ENCODE results near the gene CETN3. TPM values are rescaled to one million over a fixed set of nuclear protein-coding genes. Genes with fewer than 3 reads are reported as not detected.

CETN3 gene
- total and polyA plus RNA-seq, 2 of the 13 experiments (the other 11 are each of a cell fraction or from before 2014, with no cell fraction given): 15.4 to 71.5 TPM

GRCh38 chr5:90355635-90356034 lies 53.9 kb downstream of the CETN3 start:
- Histone ChIP-seq H3K36me3 (replicated peaks in 1 of 2; ENCODE audit: control insufficient read depth in 1 of 2, insufficient read depth in 2 of 2, low read length in 2 of 2) (no peaks in the 10 kb centered on the region), H2AFZ (ENCODE audit: low read length) (no peak overlapping the region), H3K4me3 (replicated peaks in 1 of 3; ENCODE audit: insufficient read depth in 1 of 3, low read depth in 2 of 3, low read length in 3 of 3) (no peak overlapping the region), H3K9me3 (ENCODE audit: low read length) (no peaks in the 10 kb centered on the region), H3K79me2 (ENCODE audit: insufficient read depth, low read length) (no peaks in the 10 kb centered on the region), H3K27ac (ENCODE audit: extremely low read length, insufficient read depth, low read length) (no peak overlapping the region), H3K9ac (ENCODE audit: insufficient read depth, low read depth, low read length) (no peak overlapping the region), H3K4me1 (ENCODE audit: insufficient read depth, low read length) (no peaks in the 10 kb centered on the region), H4K20me1 (ENCODE audit: insufficient read depth, low read length) (no peaks in the 10 kb centered on the region), H3K4me2 (ENCODE audit: low read depth, low read length) (no peak overlapping the region), H3K27me3 (ENCODE audit: control insufficient read depth in 1 of 2, insufficient read depth in 2 of 2, low read length in 2 of 2) (no peaks in the 10 kb centered on the region)
- intact Hi-C loops (cut with micrococcal nuclease; ENCODE audit: unreplicated experiment): no loop called here
- no peak for ATAC-seq
- FAIRE-seq: no peak
- BruUV-seq (replicated peaks): no TSS peak
- ChIA-PET POLR2A (no interaction called here), CTCF (ENCODE audit: low intra/inter-chr PET ratio, low total read pairs) (no interaction called here)
- 8% methylated on average over 1 of the region's 1 CpG for WGBS (ENCODE audit: low lambda C conversion rate)
- in situ Hi-C loops (cut with HindIII; ENCODE audit: extremely low pct_ligation_motif_present, low pct_unique_long_range_greater_than_20kb): no loop called here
- DNase-seq (ENCODE audit: low spot score): no peak
- TF ChIP-seq ZNF660 (CRISPR knock-in tag; IDR thresholded peaks at IDR 0.05; ENCODE audit: borderline replicate concordance, low read depth) (no peak), FOXP1 (IDR thresholded peaks at IDR 0.05) (no peak), FOXP1 (CRISPR knock-in tag; IDR thresholded peaks at IDR 0.05) (no peak), ZNF496 (CRISPR knock-in tag; IDR thresholded peaks at IDR 0.05; ENCODE audit: insufficient replicate concordance) (no peak), ZHX2 (IDR thresholded peaks at IDR 0.05; ENCODE audit: low read depth) (no peak), ZHX2 (CRISPR knock-in tag; IDR thresholded peaks at IDR 0.05; ENCODE audit: borderline replicate concordance) (no peak), ZNF768 (CRISPR knock-in tag; IDR thresholded peaks at IDR 0.05) (no peak), ZFP36L2 (CRISPR knock-in tag; IDR thresholded peaks at IDR 0.05) (no peak), ISX (CRISPR knock-in tag; conservative IDR thresholded peaks at IDR 0.05) (no peak), SNAPC5 (CRISPR knock-in tag; IDR thresholded peaks at IDR 0.05; ENCODE audit: borderline replicate concordance) (no peak), ZBTB3 (CRISPR knock-in tag; IDR thresholded peaks at IDR 0.05; ENCODE audit: borderline replicate concordance, low read depth) (no peak), GMEB2 (CRISPR knock-in tag; IDR thresholded peaks at IDR 0.05; ENCODE audit: low read depth) (no peak), KLF16 (CRISPR knock-in tag; IDR thresholded peaks at IDR 0.05) (no peak), XRCC5 (optimal IDR thresholded peaks at IDR 0.05; ENCODE audit: low read length) (no peak), ZFP36 (IDR thresholded peaks at IDR 0.05; ENCODE audit: borderline replicate concordance, low read depth, low read length, partially characterized antibody) (no peak), ZNF800 (CRISPR knock-in tag; IDR thresholded peaks at IDR 0.05) (no peak)

Measured in HepG2 (cell line).